Activated naive CD8-positive, alpha-beta T cell treated with anti-CD3 and anti-CD28 coated beads, Interleukin-2, amount 50 U/mL, for 16 hours (primary cell): ENCODE results near the gene PSME4.

Source experiments
- DNase-seq: peaks from one replicate; pipeline ENCODE4 v3.0.0-alpha.2; 2020; ENCODE audit warnings: low read depth, low spot score

Gene PSME4

GRCh38 chr2:53970724-53971602 is at the start of gene PSME4:
Gene PSME4 (minus strand): TSS chr2:53970993. CDS start chr2:53970784, 209 bp downstream.
- peak; percentile 95 for DNase-seq

DNA sequence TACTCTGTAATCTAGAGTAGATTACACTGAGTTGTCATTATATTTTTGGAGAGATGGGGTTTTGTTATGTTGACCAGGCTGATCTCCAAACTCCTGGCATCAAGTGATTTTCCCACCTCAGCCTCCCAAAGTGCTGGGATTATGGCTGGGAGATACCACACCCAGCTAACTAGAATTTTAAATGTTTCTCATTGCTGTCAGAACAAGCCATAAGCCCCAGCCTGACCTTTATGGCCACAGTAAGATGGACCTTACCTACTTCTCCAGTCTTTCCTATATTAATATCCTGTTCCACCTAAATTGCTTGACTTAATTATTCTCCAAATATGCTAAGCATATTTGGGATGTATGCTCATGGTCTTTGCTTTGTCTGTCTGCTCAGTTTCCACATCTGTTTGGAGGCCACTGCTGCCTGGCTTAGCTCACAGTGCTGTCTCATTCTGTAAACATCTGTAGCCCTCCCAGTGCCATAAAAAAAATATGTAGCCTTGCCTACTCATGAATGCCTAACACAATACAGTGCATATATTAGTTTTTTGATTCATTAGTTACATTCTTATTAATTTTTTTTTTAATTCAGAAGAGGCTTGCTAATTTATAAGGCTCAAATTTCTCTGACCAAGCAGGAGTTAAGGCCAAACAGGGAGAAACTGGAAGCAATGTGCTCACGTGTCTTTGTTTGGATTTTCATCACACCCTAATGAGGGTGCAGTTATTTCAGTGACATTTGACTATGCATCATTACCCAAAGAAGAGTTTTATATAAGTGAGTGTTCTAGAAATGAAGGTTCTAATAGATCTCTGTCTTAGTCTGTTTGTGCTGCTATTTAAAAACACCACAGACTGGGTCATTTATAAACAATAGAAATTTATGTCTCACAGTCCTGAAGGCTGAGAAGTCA is 45.3 kb upstream of the PSME4 start:
- DNase-seq = no peak

GRCh38 chr2:54013996-54014395 is 43.2 kb upstream of the PSME4 start:
- DNase-seq = no peak

DNA sequence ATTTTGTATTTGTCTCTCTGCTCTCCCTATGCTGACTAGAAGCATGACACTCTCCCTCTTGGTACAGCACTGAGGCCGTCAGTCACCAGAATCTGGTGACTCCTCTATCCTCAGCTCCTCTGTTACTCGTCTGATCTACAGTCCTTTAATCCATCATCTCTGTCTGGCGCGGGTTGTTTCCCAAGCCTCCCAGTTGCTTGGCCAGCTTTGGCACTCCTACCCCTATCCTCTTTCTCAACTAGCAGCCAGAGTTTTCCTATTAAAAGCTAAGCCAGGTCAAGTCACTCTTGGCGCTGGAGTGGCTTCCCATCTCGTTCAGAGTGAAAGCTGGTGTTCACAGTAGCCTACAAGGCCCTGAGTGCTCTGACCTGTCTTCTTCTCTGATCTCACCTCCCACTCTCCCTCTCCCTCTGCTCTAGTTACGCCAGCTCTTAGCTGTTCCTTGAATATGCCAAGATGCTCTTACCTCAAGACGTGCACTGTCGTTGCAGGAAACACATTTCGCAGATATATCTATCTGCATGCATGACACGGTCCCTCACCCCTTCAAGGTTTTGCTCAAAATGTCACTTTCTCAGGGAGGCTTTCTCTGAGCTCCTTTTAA is 41.8 kb upstream of the PSME4 start:
- no peak for DNase-seq

DNA sequence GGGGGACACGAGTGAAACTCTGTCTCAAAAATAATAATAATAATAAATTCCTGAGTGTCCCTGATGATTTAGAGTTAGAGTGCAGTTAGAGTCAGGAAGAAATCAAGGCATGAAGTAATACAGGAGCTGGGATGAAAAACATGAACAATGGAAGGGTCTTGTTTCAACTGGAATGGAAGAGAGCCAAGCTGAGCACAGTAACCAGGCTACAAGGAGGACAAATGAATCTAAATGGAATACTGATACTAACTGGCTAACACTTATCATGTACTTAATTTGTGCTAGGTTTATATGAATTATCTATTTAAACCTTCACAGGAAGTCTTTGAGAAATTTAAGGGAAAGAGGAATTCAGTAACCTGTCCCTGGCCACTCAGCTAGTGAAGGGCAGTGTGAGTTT is 38.8 kb upstream of the PSME4 start:
- no peak for DNase-seq

- DNase-seq = no peak
Measured at GRCh38 chr2:54008439-54008838, 37.6 kb upstream of the PSME4 start.

DNA sequence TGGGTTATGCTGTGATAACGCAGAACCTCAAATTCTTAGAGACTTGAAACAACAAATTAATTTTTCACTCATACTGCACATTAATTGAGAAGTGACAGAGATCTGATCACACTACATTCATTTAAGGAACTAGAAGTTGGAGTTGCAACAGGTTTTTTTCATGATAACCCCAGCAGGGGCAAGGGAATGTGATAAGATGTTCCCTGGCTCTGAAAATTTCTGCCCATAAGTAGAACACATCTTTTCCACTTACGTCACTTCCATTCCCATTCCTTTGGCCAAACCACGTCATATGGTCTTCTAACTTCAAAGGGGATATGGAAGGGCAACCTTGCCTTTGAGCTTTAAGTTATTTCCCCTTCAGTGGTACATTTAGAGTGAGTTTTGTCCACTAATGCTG is 29.7 kb upstream of the PSME4 start:
- no peak for DNase-seq

DNA sequence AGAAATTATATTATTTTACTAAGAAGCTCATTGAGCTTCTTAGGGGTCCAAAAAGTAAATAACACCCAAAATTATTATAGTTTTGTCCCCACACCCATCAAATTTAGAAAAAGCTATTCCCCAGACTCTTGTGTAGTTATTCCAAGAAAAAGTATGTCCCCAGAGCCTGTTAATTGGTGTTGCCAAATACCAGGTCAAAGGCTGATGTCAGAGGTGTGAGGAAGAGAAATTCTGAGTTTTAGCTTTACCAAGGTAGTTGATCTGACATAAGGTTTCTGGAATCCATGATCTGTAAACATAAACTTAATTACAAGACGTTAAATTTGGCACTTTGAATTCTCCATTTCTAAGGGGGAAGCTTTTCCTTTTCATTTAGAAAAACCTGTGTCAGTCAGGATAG is 29.3 kb upstream of the PSME4 start:
- DNase-seq = no peak

GRCh38 chr2:53998834-53999233 is 28.0 kb upstream of the PSME4 start:
- no peak for DNase-seq

- DNase-seq = no peak
Measured at GRCh38 chr2:53994818-53995808, 24.3 kb upstream of the PSME4 start.

- no peak for DNase-seq
Measured at GRCh38 chr2:53991948-53992347, 21.2 kb upstream of the PSME4 start.

GRCh38 chr2:53989210-53989862 is 18.5 kb upstream of the PSME4 start:
- DNase-seq = no peak

- DNase-seq = no peak
Measured at GRCh38 chr2:53987336-53987921, 16.6 kb upstream of the PSME4 start.

DNA sequence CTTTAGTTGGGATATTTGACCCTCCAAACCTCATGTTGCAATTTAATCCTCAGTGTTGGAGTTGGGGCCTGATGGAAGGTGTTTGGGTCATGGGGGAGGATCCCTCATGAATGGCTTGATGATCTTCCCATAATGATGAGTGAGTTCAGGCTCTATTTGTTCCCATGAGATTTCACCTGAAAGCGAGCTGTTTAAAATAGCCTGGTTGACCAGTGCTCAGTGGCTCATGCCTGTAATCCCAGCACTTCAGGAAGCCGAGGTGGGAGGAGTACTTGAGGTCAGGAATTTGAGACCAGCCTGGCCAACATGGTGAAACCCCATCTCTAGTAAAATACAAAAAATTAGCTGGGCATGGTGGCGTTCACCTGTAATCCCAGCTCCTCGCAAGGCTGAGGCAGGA is 14.9 kb upstream of the PSME4 start:
- DNase-seq = no peak

DNA sequence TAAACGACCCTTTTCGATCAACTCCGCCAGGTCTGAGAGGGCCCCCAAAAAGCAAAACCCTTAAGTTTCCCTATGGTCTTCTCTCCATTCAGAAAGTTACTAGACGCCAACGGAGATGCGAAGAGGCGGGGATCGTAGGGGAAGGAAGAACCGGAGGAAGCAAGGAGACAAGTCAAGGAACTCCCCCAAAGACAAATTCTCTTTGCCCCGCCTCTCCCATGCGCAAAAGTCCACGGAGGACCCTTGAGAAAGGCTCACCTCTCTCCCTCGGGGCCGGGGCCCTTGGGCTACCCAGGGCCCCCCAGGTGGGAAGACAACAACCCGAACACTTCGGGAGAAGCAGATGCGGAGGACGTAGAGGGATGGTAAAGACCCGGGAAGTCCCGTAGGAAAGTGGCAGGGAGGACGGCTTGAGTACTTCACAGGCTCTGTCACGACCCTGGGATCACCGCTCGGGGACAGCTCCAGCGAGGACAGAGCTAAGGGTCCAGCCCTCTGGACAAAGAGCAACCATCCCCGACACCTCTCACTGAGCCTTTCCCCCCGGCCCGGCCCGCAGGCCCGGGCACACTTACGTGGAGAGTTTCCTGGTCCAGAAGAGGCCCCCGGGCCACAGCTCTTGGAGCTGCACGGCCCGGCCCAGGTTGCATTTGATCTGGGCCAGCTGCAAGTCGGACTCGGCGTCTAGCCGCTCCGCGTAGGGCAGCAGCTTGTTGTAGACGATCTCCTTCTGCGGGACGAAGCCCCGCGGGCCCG is 647 bp downstream of the PSME4 start:
- no peak for DNase-seq

GRCh38 chr2:53969285-53969967 is 1.4 kb downstream of the PSME4 start:
- DNase-seq = no peak

DNA sequence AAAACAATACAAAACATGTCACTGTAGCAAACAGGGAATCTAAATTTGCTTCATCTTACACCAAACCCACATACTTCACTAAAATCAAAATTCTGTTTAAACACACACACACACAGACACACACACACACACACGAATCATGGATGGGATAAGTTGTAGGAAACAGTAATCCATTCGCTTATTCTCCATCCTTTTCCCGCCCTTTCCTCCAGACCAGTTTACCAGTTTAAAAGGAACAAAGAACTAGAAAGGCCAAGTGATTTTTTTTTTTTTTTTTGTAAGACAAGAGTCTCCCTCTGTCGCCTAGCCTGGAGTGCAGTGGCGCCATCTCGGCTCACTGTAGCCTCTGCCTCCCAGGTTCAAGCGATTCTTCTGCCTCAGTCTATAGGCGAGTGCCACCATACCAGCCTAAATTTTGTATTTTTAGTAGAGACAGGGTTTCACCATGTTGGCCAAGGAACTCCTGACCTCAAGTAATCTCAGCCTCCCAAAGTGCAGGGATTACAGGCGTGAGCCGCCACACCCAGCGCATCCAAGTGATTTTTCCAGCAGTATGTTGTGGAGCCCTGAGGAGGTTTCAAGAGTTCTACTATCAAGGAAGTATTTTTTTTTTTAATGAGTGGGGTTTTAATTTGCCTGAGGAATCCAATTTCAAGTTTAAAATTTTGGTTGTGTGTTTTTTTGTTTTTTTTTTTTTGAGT is 5.7 kb downstream of the PSME4 start:
- no peak for DNase-seq
